ENCODE data around the gene HOOK1.

DNA sequence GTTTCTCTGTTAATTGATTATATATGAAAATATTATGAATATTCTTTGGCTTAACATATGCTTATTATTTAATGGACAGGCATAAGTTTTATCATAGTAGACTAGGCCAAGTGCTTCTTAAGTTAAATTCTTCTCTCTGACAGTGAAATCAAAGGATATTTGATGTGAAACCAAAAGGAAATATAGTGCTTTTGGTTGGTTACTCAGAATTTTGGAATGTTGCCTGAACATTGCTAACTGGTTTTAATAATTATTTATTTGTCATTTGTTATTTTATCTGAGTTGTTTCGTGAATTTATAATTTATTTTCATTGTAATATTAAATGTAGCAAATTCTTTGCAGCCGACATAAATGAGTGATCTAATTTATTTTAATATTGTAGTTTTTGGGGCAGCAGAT lies 18.3 kb downstream of the HOOK1 start:
- TF ChIP-seq, protein P1, sequence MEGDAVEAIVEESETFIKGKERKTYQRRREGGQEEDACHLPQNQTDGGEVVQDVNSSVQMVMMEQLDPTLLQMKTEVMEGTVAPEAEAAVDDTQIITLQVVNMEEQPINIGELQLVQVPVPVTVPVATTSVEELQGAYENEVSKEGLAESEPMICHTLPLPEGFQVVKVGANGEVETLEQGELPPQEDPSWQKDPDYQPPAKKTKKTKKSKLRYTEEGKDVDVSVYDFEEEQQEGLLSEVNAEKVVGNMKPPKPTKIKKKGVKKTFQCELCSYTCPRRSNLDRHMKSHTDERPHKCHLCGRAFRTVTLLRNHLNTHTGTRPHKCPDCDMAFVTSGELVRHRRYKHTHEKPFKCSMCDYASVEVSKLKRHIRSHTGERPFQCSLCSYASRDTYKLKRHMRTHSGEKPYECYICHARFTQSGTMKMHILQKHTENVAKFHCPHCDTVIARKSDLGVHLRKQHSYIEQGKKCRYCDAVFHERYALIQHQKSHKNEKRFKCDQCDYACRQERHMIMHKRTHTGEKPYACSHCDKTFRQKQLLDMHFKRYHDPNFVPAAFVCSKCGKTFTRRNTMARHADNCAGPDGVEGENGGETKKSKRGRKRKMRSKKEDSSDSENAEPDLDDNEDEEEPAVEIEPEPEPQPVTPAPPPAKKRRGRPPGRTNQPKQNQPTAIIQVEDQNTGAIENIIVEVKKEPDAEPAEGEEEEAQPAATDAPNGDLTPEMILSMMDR (IDR thresholded peaks at IDR 0.05; ENCODE audit: insufficient read depth, low read length), result no peak
- no peak for TF ChIP-seq POLR2AphosphoS5 (IDR thresholded peaks at IDR 0.05; ENCODE audit: low read depth)

Measured in HL-60 (cell line).